ENCODE measurements around the gene ADAMTS12.
"Not testable (repeated sequence)": the region's sequence is repeated elsewhere in the genome, so short reads cannot be mapped to it uniquely, and the experiment has no call there.

Gene ADAMTS12

DNA sequence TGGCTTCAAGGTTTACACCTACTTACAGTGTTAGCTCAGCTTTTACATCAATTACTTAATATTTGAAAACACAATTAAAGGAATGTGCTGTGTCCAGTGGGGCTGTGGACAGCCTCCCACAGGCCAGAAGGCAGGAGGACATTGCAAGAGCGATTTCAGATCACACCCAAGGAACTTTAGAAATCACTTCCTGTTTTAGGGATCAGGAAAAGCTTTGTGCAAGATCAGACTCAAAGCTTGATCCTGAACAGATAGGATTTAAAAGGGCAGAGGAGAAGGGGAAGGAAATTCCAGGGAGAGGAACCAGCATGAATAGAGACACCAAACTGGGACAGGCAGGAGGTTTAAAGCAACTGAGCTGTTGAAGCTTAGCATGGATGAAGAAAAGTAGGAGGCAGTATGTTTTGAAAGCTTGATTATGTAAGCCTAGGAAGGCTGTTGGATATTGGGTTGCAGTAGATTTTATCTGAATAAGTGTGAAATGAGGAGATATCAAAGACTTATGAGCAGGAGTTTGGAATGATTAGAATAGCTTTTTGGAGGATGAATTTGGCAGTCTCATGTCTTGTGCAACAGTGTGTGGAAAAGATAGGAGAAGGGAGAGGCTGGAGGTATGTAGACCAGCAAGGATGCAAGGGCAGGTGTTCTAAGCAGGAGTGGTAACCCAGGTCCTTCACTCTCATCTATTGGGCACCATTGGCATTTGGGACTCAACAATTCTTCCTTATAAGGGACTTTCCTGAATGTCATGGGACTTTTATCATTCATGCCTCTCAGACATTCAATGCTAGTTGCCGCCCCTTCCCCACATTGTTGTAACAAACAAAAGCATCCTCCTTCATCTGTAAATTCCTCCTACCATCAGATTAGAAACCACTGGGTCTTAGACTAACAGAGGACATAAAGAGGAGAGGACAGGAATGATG is 327.5 kb downstream of the ADAMTS12 start:
- no peak for DNase-seq

DNA sequence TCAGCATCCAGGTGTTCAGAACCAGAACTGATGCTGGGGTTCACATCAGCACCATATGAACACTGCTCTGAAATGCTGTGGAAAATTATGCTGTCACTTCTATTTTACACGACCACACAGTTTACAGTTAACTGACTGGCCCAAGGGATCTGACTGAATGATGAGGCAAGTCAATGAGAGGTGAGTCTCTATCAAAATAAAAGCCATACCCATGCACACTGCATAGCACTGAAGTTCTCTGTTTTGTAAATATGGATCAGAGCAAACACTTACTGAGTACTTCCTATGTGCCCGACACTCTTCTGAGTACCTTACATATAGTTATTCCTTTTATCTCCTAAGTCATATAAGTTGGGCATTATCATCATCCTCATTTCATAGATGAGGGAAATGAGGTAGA is 328.3 kb downstream of the ADAMTS12 start:
- DNase-seq: no peak

DNA sequence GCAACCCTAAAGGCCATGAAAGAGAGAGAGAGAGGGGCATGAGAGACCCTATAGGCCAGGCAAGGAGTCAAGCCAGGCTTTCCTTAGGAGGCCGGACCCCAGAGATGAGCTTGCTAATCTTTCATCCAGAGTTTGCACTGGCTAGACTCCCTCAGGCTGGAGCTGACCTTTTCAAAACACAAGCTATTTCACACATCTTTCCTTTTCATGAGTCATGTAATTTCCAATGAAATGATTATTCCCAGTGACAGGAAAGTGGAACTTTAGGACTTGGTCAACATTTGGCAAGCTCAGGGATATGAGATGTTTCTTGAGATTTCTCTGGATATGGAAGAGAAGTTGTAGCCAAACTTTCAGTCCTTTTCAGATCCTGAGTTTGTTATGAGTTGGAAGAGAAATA is 333.3 kb downstream of the ADAMTS12 start:
- no peak for DNase-seq

DNA sequence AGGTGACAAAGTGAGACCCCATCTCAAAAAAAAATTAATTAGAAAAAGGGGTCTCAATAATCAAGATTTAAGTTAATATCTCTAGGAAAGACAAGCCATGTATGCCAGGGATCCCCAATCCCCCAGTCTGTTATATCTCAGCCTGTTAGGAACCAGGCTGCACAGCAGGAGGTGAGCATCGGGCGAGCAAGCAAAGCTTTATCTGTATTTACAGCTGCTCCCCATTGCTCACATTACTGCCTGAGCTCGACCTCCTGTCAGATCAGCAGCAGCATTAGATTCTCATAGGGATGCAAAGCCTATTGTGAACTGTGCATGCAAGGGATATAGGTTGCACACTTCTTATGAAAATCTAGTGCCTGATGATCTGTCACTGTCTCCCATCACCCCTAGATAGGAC is 334.2 kb downstream of the ADAMTS12 start:
- DNase-seq: no peak

DNA sequence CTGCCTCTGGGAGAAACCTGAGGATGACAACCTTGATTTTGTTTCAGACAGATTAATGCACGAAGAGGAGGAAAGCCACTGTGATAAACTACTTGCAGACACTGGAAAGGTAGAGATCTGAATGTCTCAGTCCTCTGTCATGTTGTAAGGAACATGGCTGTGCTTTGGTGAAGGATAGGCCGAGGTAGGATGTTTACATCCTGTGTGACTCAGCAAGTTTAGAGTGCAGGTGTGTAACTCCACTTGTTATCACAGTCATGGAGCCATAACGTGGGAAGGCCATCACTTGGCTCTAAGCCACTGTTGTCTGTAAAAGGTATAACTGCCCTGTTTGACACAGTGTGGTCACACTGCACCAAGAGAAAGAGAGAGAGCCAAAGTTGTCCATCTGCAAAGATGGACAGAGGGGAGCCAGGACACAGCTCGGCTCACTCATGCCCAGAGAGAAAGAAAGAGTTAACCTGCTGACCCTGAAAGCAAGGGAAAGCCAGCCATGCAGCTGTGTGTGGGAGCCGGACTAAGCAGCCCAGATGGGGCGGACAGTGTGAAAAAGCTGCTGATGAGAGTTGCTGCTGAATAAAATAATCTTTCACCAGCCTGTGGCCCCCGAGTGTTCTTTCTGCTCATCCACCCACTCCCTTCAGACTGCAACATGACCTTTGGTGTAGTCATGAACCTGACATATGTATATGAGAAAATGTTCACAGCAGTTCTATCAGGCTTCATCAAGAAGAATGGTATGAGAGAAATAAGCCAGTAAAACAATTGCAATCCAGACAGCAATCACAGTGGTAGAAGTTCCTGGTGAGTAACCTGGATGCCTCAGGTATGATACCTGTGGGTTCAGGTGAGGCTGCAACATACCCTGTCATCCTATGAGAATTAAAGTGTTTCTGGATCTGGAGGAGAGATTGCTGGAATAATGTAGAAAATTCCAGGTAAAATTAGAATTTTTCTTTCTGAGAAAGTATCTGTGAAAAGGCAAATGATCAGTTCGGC is 335.2 kb downstream of the ADAMTS12 start:
- DNase-seq: peak; percentile 3

- no peak for DNase-seq
These were observed 341.7 kb downstream of the ADAMTS12 start for GRCh38 chr5:33549982-33550567.

- not testable (repeated sequence) for DNase-seq
These were observed 352.0 kb downstream of the ADAMTS12 start for GRCh38 chr5:33539790-33540189.

GRCh38 chr5:33539212-33539611 is 352.6 kb downstream of the ADAMTS12 start:
- DNase-seq: no peak

DNA sequence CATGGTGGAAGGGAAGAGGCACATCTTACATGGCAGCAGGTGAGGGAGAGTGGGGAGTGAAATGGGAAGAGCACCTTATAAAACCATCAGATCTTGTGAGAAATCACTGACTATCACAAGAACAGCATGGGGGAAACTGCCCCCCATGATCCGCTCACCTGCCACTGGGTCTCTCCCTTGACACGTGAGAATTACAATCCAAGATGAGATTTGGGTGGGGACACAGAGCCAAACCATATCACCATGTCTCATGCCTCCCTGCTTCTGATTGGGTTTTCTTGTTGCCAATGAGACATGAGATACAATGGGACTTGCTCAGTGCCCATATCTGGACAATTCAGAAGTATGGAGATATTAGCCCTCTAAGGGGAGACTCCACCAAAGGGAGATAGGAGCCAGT is 353.6 kb downstream of the ADAMTS12 start:
- no peak for DNase-seq

DNA sequence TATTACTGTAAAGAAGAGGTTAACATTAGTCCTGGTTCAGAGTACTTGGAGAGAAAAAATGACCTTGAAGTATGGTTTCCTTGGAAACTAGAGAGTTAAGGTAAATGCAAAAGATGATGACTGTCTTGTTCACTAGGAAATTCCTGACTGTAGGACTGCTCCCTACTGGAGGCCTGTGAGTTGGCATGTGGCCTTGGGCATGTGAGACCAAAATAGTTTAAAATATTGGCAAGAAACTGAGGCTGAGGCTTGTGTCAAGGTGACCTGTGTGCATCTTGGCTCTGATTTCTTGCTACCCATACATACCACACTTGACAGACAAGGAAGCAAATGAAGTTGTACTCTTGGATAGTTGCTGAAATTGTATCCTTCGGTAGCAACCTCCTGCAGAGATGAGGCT is 354.6 kb downstream of the ADAMTS12 start:
- no peak for DNase-seq

DNA sequence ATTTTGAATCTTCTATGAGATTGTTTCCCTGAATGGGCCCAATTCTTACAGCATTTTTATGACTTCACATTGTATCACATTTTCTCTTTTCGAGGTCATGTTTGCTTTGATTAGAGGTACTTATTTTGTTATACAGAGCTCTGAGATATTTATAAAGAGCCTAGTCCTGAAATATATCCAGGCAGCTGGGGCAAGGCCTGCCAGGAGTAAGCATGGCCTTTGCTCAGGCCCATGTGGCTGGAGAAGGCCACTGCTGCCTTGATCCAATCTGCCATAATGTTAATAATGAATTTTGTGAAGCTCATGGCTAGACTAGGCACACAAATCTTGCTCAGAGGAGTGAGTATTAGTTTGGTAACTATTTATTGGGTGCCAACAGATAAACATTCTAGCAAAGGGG is 355.0 kb downstream of the ADAMTS12 start:
- DNase-seq: no peak

GRCh38 chr5:33531824-33532223 is 360.0 kb downstream of the ADAMTS12 start:
- DNase-seq: no peak

DNA sequence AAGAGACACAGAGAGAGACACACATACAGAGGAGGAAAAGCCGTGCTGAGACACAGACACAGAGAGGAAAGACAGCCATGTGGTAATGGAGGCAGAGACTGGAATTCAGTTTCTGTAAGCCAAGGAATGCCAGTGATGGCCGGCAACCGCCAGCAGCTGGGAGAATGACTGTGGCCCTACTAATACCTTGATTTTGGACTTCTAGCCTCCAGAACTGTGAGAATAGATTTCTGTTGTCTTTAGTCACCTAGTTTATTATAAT is 360.8 kb downstream of the ADAMTS12 start:
- DNase-seq: no peak

GRCh38 chr5:33530183-33531036 is 361.4 kb downstream of the ADAMTS12 start:
- no peak for DNase-seq

GRCh38 chr5:33527696-33528095 is 364.1 kb downstream of the ADAMTS12 start:
- DNase-seq: no peak

GRCh38 chr5:33526755-33527154 is 365.0 kb downstream of the ADAMTS12 start:
- no peak for DNase-seq

GRCh38 chr5:33524476-33524875 is 367.3 kb downstream of the ADAMTS12 start:
- DNase-seq: no peak

DNA sequence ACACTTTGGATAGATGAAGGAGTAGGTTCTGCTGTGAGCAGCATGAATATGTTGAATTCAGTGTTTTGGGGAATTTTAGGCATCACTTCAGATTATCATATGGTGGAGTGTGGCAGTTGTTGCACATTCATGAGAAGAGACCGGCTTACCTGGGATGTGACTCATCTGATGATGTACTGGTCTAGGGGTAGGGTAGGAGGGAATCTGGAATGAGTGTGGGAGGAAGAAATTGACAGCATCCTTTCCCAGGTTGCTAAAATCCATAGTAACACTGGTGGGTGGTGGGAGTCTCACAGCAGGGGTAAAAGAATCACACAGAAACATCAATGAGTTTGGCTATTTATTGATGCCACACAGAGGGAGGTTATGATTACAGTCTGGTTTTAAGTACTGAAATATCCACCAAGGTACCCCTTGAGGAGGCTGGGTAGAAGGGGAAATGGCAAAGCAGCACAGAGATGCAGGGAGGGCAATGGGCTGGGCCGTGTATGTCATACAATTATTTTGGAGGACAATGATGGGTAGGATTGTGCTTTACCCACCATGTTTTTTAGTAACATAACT is 368.5 kb downstream of the ADAMTS12 start:
- no peak for DNase-seq

DNA sequence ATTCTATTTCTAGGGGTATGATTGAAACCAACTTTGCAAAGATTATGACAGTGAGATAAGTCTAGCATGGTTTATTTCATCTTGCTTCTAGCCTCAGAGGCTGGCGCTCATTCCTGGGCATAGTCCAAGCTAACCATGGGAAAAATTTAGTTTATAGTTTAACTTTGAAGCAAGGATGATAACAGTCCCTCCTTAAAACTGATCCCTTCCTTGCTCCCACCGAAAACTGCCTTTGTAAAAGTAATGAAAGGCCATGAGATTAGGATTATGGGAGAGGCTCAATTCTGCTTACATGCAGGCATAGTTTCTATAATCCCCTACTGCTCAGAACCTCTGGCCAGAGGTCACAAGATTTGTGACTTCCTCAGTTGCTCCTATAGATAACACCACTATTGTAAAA is 375.4 kb downstream of the ADAMTS12 start:
- no peak for DNase-seq

GRCh38 chr5:33515366-33515765 is 376.4 kb downstream of the ADAMTS12 start:
- DNase-seq: not testable (repeated sequence)

- no peak for DNase-seq
These were observed 378.2 kb downstream of the ADAMTS12 start for GRCh38 chr5:33513462-33514185.

All from kidney glomerular epithelial cell (primary cell).